HCEC 1CT (cell line): ENCODE measurements around the gene ARHGEF28.

Experiments
- DNase-seq: peaks from one replicate; pipeline ENCODE4 v3.0.0-alpha.2; 2017

Gene ARHGEF28

GRCh38 chr5:73625944-73626811 lies at the start of gene ARHGEF28:
TSS of gene ARHGEF28 (plus strand) at chr5:73626196. CDS start at chr5:73684852, 58,656 bp downstream.
- peak; percentile 66 for DNase-seq

GRCh38 chr5:73582285-73583145 lies 43.5 kb upstream of the ARHGEF28 start:
- DNase-seq: no peak

- DNase-seq: no peak
Measured at GRCh38 chr5:73587923-73588322, 38.1 kb upstream of the ARHGEF28 start.

GRCh38 chr5:73591102-73591695 lies 34.8 kb upstream of the ARHGEF28 start:
- peak; percentile 87 for DNase-seq

- DNase-seq: peak; percentile 70
Measured at GRCh38 chr5:73591698-73592501, 34.1 kb upstream of the ARHGEF28 start.

- DNase-seq: peak; percentile 67
Measured at GRCh38 chr5:73592551-73592950, 33.4 kb upstream of the ARHGEF28 start.

- peak; percentile 59 for DNase-seq
Measured at GRCh38 chr5:73596705-73597328, 29.2 kb upstream of the ARHGEF28 start.

- no peak for DNase-seq
Measured at GRCh38 chr5:73599380-73599779, 26.6 kb upstream of the ARHGEF28 start.

GRCh38 chr5:73603998-73604397 lies 22.0 kb upstream of the ARHGEF28 start:
- peak; percentile 45 for DNase-seq

GRCh38 chr5:73605223-73606087 lies 20.5 kb upstream of the ARHGEF28 start:
- peak; percentile 23 for DNase-seq

- DNase-seq: peak; percentile 50
Measured at GRCh38 chr5:73606206-73606753, 19.7 kb upstream of the ARHGEF28 start.

- DNase-seq: no peak
Measured at GRCh38 chr5:73607228-73607627, 18.8 kb upstream of the ARHGEF28 start.

GRCh38 chr5:73612799-73613198 lies 13.2 kb upstream of the ARHGEF28 start:
- no peak for DNase-seq

- no peak for DNase-seq
Measured at GRCh38 chr5:73615085-73615484, 10.9 kb upstream of the ARHGEF28 start.

GRCh38 chr5:73615947-73616346 lies 10.0 kb upstream of the ARHGEF28 start:
- DNase-seq: no peak

GRCh38 chr5:73617510-73618279 lies 8.3 kb upstream of the ARHGEF28 start:
- no peak for DNase-seq

- no peak for DNase-seq
Measured at GRCh38 chr5:73619606-73620333, 6.2 kb upstream of the ARHGEF28 start.

GRCh38 chr5:73620334-73620687 lies 5.7 kb upstream of the ARHGEF28 start:
- no peak for DNase-seq

GRCh38 chr5:73623060-73623459 lies 2.9 kb upstream of the ARHGEF28 start:
- no peak for DNase-seq
